ENCODE results near the gene CARMIL1.

Gene CARMIL1

DNA sequence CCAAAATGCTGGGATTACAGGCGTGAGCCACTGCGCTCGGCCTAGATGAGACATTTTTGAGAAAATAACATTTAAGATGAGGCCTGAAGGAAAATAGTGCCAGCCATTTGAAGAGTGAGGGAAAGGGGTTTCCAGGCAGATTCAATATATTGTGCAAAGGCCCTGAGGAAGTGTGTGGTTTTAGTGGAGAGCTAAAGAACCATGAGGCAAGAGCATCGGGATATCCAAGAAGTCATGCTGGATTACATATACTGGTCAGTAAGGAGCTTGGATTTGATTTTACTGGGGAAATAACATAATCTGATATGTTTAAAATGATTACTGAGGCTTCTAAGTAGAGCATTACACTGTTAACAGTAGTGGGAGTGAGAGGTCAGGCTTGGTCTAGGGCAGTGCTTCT is 47.0 kb downstream of the CARMIL1 start:
- no peak for DNase-seq (ENCODE audit: low read depth)
- Histone ChIP-seq H3K9me3 (ENCODE audit: control insufficient read depth, low read length) (no peaks in the 10 kb centered on the region), H3K27me3 (replicated peaks; ENCODE audit: control insufficient read depth, insufficient read depth, low read length) (no peaks in the 10 kb centered on the region), H3K4me1 (ENCODE audit: control insufficient read depth, insufficient read depth, low read length) (peaks cover 35% of the 10 kb centered on the region), H3K36me3 (ENCODE audit: control insufficient read depth, insufficient read depth, low read length, severe bottlenecking) (no peaks in the 10 kb centered on the region), H3K4me3 (ENCODE audit: low read length) (no peak overlapping the region), H3K9ac (ENCODE audit: low read length) (no peak overlapping the region)

DNA sequence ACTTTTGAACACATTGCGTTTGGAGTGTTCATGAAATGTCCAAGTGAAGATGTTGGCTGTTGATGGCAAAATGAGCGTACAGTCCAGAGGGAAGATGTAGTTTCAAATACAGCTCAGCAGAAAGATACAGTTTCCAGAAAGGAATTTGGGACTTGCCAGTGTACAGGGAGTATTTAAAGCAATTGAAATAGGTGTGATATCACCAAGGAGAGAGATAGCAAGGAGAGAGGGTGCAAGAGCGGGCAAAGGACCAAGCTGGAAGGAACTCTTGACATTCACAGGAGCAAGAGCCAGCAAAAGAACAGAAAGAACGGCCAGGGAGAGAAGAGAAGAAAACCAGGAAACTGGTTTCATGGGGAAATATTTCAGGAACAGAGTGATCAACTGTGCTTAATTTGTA is 47.8 kb downstream of the CARMIL1 start:
- H3K4me1 ChIP-seq (ENCODE audit: control insufficient read depth, insufficient read depth, low read length): peaks cover 43% of the 10 kb centered on the region
- no peak overlapping the region for H3K9ac ChIP-seq (ENCODE audit: low read length)
- no peaks in the 10 kb centered on the region for H3K27me3 ChIP-seq (replicated peaks; ENCODE audit: control insufficient read depth, insufficient read depth, low read length)
- no peaks in the 10 kb centered on the region for H3K36me3 ChIP-seq (ENCODE audit: control insufficient read depth, insufficient read depth, low read length, severe bottlenecking)
- H3K9me3 ChIP-seq (ENCODE audit: control insufficient read depth, low read length): no peaks in the 10 kb centered on the region
- peak overlapping the region; percentile 5 for H3K4me3 ChIP-seq (ENCODE audit: low read length)
- DNase-seq (ENCODE audit: low read depth): no peak

DNA sequence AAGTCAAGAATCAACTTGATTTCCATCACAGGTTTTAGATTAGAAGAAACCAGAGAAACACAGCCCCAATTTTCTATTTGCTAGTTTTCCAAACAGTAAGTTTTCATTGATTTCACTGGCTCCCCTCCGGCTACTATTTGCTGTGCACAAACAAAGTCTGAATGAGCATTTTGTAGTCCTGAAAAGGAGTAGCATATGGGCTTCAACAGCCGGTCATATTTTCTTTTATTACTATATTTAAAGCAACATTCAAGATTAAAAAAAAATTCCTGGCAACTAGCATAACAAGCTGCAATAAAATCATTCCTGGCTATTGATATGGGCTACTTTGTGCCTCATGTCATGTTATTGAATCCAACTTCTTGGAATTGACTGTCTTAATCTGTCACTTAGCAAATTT is 48.3 kb downstream of the CARMIL1 start:
- H3K4me1 ChIP-seq (ENCODE audit: control insufficient read depth, insufficient read depth, low read length): peaks cover 48% of the 10 kb centered on the region

DNA sequence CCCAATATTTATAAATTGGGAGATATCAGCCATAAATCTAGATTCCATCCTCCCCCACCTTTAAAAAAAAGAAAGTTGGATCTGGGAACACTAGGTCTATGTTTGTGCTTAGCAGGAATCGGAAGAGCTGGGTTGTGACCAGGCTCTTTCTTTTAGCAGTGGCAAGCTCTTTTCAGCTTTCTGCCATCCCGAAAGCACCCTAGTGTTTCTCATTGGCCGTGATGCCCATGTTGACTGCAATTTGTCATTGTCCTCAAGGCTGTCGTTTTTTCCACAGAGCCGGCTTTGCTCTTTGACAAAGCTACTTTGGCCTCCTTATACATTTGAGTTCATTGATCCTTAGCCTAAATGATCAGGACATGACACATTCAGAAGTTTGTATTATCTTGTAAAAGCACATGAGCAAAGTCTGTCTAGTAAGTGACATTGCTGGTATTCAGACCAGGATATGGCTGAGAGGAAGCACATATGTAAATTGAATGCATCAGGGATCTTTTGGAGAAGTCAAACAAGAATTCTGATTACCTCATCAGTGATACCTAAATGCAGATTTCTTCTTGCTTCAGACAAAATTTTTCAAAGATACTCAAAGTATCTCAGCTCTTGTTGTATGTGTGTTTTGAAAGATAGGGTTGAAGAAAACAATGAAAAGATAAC is 50.1 kb downstream of the CARMIL1 start:
- Histone ChIP-seq H3K27me3 (replicated peaks; ENCODE audit: control insufficient read depth, insufficient read depth, low read length) (no peaks in the 10 kb centered on the region), H3K9me3 (ENCODE audit: control insufficient read depth, low read length) (no peaks in the 10 kb centered on the region), H3K9ac (ENCODE audit: low read length) (no peak overlapping the region), H3K4me3 (ENCODE audit: low read length) (no peak overlapping the region), H3K36me3 (ENCODE audit: control insufficient read depth, insufficient read depth, low read length, severe bottlenecking) (no peaks in the 10 kb centered on the region), H3K4me1 (ENCODE audit: control insufficient read depth, insufficient read depth, low read length) (peaks cover 45% of the 10 kb centered on the region)
- no peak for DNase-seq (ENCODE audit: low read depth)

More for the DNA sequence above, 48.3 kb downstream of the CARMIL1 start:
- no peak overlapping the region for H3K9ac ChIP-seq (ENCODE audit: low read length)
- H3K9me3 ChIP-seq (ENCODE audit: control insufficient read depth, low read length): no peaks in the 10 kb centered on the region
- H3K4me3 ChIP-seq (ENCODE audit: low read length): peak overlapping the region; percentile 5
- no peak for DNase-seq (ENCODE audit: low read depth)
- no peaks in the 10 kb centered on the region for H3K36me3 ChIP-seq (ENCODE audit: control insufficient read depth, insufficient read depth, low read length, severe bottlenecking)
- H3K27me3 ChIP-seq (replicated peaks; ENCODE audit: control insufficient read depth, insufficient read depth, low read length): no peaks in the 10 kb centered on the region

DNA sequence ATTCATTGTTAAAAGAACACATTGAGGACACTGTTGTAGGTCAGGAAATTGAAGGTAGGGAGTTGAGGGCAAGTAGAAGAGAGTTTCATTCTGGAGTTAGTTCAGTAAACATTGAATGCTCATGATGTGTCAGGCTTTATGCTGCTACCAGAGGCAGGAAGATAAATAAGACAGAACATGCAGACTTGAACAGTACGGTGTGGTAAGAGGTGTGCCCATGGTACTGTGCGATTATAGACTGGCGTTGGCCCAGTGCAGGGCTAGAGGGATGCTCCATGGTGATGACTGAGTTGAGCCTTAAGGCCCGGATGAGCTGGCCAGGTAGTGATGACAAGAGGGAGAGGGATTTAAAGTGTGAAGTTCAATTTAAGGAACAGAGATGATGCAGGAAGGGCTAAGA is 50.8 kb downstream of the CARMIL1 start:
- DNase-seq (ENCODE audit: low read depth): no peak
- H3K4me3 ChIP-seq (ENCODE audit: low read length): no peak overlapping the region
- H3K4me1 ChIP-seq (ENCODE audit: control insufficient read depth, insufficient read depth, low read length): peaks cover 38% of the 10 kb centered on the region
- no peaks in the 10 kb centered on the region for H3K27me3 ChIP-seq (replicated peaks; ENCODE audit: control insufficient read depth, insufficient read depth, low read length)
- no peaks in the 10 kb centered on the region for H3K9me3 ChIP-seq (ENCODE audit: control insufficient read depth, low read length)
- no peak overlapping the region for H3K9ac ChIP-seq (ENCODE audit: low read length)
- H3K36me3 ChIP-seq (ENCODE audit: control insufficient read depth, insufficient read depth, low read length, severe bottlenecking): no peaks in the 10 kb centered on the region

DNA sequence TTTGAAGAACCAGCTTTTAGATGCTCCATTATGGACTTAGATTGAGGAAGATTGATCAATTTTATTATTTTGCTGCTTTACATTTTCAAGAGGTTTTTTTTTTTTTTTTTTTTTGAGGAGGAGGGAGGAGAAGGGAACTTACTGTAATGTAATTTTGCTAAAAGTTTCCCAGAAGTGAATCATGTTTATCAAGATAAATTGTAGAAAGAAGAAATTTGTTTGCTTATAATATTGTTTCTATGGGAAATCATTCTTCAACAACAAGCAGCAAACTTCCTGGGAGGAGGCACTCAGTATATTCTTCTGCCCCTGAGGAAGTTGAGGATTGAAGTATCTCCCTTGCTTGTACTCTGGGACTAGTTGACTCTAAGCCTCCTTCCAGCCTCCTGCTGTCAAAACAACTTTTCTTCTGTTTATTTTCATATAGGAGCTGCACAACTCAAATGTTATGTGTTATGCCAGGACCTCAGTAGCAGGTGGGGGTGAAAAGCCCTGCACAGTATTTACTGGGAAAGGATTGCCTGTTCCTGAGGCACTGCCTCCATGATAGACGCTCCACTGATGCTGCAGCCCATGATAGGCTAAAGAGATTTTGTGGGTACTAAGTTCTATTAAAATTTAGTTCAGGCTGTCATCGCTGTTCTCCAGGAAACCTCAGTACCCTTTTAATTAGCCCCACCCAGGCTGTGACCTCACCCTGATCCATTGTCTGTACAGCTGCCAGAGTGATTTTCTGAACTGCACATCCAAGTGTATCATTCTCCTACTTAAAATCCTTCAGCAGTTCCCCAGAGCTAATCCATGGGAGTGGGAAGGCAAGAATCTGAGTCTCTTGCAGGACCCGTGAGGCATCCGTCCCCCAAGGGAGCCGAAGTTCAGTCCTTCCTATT is 51.9 kb downstream of the CARMIL1 start:
- no peaks in the 10 kb centered on the region for H3K9me3 ChIP-seq (ENCODE audit: control insufficient read depth, low read length)
- no peak for DNase-seq (ENCODE audit: low read depth)
- no peaks in the 10 kb centered on the region for H3K36me3 ChIP-seq (ENCODE audit: control insufficient read depth, insufficient read depth, low read length, severe bottlenecking)
- no peaks in the 10 kb centered on the region for H3K27me3 ChIP-seq (replicated peaks; ENCODE audit: control insufficient read depth, insufficient read depth, low read length)
- peak overlapping the region; percentile 39 for H3K4me3 ChIP-seq (ENCODE audit: low read length)
- H3K9ac ChIP-seq (ENCODE audit: low read length): peak overlapping the region; percentile 11
- H3K4me1 ChIP-seq (ENCODE audit: control insufficient read depth, insufficient read depth, low read length): peaks cover 34% of the 10 kb centered on the region

DNA sequence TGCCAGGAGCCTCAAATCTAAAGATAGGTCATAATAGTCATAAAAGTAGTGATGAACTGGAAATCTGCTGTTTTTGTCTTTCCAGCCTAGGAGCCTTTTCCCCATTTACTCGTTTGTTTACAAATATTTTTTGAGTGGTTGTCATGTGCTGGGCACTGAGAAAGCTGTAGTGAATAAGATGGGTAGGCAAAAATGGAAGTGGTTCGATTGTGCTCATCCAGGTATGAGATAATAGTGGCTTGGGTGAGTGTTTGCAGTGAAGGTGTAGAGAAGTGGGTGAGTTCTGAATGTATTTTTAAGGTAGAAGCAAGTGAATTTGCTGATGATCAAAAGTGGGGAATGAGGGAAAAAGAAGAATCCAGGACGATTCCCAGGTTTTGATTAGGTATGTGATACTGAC is 53.0 kb downstream of the CARMIL1 start:
- DNase-seq (ENCODE audit: low read depth): no peak
- Histone ChIP-seq H3K4me3 (ENCODE audit: low read length) (no peak overlapping the region), H3K9me3 (ENCODE audit: control insufficient read depth, low read length) (no peaks in the 10 kb centered on the region), H3K9ac (ENCODE audit: low read length) (no peak overlapping the region), H3K27me3 (replicated peaks; ENCODE audit: control insufficient read depth, insufficient read depth, low read length) (no peaks in the 10 kb centered on the region), H3K36me3 (ENCODE audit: control insufficient read depth, insufficient read depth, low read length, severe bottlenecking) (no peaks in the 10 kb centered on the region), H3K4me1 (ENCODE audit: control insufficient read depth, insufficient read depth, low read length) (peaks cover 35% of the 10 kb centered on the region)

DNA sequence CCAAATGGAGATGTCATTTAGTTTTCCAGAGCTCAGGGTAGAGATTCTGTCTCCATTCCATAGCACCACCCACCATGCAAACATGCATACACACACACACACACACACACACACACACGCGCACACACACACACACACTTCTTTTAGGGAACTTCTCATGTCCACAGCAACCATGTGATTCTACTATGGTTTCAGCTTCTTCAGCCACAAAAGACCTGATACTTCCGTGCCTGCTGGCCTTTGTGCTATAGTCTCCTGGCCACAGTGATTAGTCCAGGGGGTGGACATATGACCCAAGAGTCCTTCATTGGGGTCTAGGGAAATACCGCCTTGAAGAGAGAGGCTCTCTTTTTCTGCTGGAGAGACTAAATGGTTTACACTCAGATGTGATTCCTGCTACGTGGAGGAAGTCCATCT is 53.5 kb downstream of the CARMIL1 start:
- H3K27me3 ChIP-seq (replicated peaks; ENCODE audit: control insufficient read depth, insufficient read depth, low read length): no peaks in the 10 kb centered on the region
- no peaks in the 10 kb centered on the region for H3K36me3 ChIP-seq (ENCODE audit: control insufficient read depth, insufficient read depth, low read length, severe bottlenecking)
- H3K4me1 ChIP-seq (ENCODE audit: control insufficient read depth, insufficient read depth, low read length): peaks cover 33% of the 10 kb centered on the region
- no peak for DNase-seq (ENCODE audit: low read depth)
- H3K9ac ChIP-seq (ENCODE audit: low read length): no peak overlapping the region
- H3K9me3 ChIP-seq (ENCODE audit: control insufficient read depth, low read length): no peaks in the 10 kb centered on the region
- H3K4me3 ChIP-seq (ENCODE audit: low read length): no peak overlapping the region

DNA sequence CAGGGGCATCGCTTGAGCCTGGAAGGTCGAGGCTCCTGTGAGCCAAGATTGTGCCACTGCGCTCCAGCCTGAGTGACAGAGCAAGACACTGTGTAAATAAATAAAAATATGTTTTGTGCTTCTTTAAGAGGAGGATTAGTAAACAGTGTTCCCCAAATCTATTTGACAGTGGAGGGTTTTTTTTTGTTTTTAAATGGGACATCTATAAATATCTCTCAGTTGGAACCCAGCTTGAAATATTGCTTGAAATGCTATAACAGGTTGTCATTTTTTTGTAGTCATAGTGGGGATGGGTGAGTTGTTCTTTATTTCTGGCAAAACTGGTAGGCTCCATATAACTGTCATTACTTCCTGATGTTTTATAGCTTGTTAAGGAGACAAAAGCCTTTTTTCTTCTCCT is 54.3 kb downstream of the CARMIL1 start:
- H3K4me3 ChIP-seq (ENCODE audit: low read length): no peak overlapping the region
- no peaks in the 10 kb centered on the region for H3K36me3 ChIP-seq (ENCODE audit: control insufficient read depth, insufficient read depth, low read length, severe bottlenecking)
- H3K9me3 ChIP-seq (ENCODE audit: control insufficient read depth, low read length): no peaks in the 10 kb centered on the region
- H3K9ac ChIP-seq (ENCODE audit: low read length): no peak overlapping the region
- no peaks in the 10 kb centered on the region for H3K27me3 ChIP-seq (replicated peaks; ENCODE audit: control insufficient read depth, insufficient read depth, low read length)
- DNase-seq (ENCODE audit: low read depth): no peak
- peaks cover 28% of the 10 kb centered on the region for H3K4me1 ChIP-seq (ENCODE audit: control insufficient read depth, insufficient read depth, low read length)

DNA sequence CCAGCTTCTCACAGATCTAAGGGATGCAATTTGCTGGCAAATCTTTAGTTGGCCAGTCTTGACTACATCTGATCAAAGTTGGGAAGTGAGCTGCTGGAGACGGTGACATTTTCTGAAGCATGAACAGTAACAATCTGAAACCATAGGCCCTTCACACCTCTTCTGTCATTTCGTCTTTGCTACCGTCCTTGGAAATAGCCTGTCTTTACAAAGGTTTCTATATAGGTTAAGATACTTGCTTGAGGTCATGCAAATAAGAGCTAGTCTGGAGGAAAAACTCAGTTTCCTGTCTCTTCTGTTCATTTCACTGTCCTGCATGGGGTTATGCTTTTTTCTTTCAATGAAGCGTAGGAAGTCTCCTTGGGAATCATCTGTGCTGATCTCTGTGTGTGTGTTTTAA is 55.6 kb downstream of the CARMIL1 start:
- no peak overlapping the region for H3K9ac ChIP-seq (ENCODE audit: low read length)
- no peak for DNase-seq (ENCODE audit: low read depth)
- H3K27me3 ChIP-seq (replicated peaks; ENCODE audit: control insufficient read depth, insufficient read depth, low read length): no peaks in the 10 kb centered on the region
- H3K36me3 ChIP-seq (ENCODE audit: control insufficient read depth, insufficient read depth, low read length, severe bottlenecking): no peaks in the 10 kb centered on the region
- peaks cover 28% of the 10 kb centered on the region for H3K4me1 ChIP-seq (ENCODE audit: control insufficient read depth, insufficient read depth, low read length)
- H3K9me3 ChIP-seq (ENCODE audit: control insufficient read depth, low read length): no peaks in the 10 kb centered on the region
- no peak overlapping the region for H3K4me3 ChIP-seq (ENCODE audit: low read length)

DNA sequence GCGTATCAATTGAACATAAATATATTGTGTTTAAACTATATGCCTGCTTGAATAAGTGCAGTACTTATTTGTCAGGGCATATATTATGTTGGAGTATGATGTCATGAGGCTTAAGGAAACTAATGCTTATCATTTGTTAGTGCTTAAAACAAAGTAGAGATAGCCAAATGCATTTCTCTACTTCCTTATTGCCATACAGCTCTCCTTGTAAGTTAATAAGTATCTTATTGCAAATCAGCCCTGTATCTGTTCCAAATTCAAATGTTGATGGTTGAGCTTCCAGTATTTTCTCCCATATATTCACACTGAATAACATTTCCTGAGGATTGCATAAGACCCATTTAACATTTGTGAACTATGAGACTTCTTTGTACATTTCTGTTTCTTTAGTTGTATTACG is 57.8 kb downstream of the CARMIL1 start:
- Histone ChIP-seq H3K27me3 (replicated peaks; ENCODE audit: control insufficient read depth, insufficient read depth, low read length) (no peaks in the 10 kb centered on the region), H3K9me3 (ENCODE audit: control insufficient read depth, low read length) (no peaks in the 10 kb centered on the region), H3K4me3 (ENCODE audit: low read length) (no peak overlapping the region), H3K36me3 (ENCODE audit: control insufficient read depth, insufficient read depth, low read length, severe bottlenecking) (no peaks in the 10 kb centered on the region), H3K4me1 (ENCODE audit: control insufficient read depth, insufficient read depth, low read length) (peaks cover 16% of the 10 kb centered on the region), H3K9ac (ENCODE audit: low read length) (no peak overlapping the region)
- DNase-seq (ENCODE audit: low read depth): peak; percentile 47

Measured in adipocyte (in vitro differentiated cells).